22Rv1 (cell line): ENCODE results near the gene PDX1.

Experiments used
- CTCF ChIP-seq: fragments of 450-650 bp; IDR thresholded peaks from 2 replicates; pipeline ENCODE4 v1.5.1; 2017; ENCODE audit warnings: mild to moderate bottlenecking
- ZFX ChIP-seq: fragments of 450-650 bp; IDR thresholded peaks from 2 replicates; pipeline ENCODE4 v1.6.1; 2017; ENCODE audit warnings: antibody characterized with exemption, borderline replicate concordance

DNA sequence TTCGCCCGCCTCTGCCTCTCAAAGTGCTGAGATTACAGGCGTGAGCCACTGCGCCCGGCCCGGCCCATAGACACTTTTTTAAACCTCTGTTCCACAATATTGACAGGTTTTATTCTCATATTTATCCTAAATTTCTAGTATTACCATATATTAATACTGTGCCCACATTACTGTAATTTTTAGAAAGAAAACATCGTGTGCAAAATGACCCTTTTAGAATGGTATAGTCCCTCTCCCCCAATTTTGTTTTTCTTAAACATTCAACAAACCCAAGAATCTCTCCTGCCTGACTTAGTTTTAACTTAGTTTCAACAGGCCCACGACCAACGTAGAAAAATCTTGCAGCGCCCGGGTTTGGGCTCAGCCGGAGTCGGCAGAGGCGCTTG, 40.2 kb downstream of the PDX1 start:
- TF ChIP-seq CTCF (no peak), ZFX (no peak)
